ENCODE results near the gene MPDZ. TPM values are rescaled to one million over a fixed set of nuclear protein-coding genes. Genes with fewer than 3 reads are reported as not detected.

The MPDZ gene
- polyA plus RNA-seq, 2 of the 4 experiments (the other 2 are of a cell fraction) = 19.5 to 36.4 TPM

- POLR2A ChIA-PET = interaction anchor here (0.6 kb wide), 1 partner anchor 41 kb away, joined by 3 read pairs; no protein-coding TSS in a partner anchor
- no peak for TF ChIP-seq FOSB (CRISPR knock-in tag; IDR thresholded peaks at IDR 0.05)
- DNase-seq (ENCODE audit: low read depth in 1 of 2, low spot score in 1 of 2) = no peak
- Histone ChIP-seq H3K4me3 (no peak overlapping the region), H3K9me3 (no peaks in the 10 kb centered on the region), H3K27ac (no peak overlapping the region), H3K4me1 (no peaks in the 10 kb centered on the region), H3K4me2 (no peak overlapping the region)
- FAIRE-seq = no peak
- CTCF ChIA-PET = no interaction called here
- no peak for ATAC-seq
- WGBS (ENCODE audit: missing lambda C conversion rate) = 94% methylated on average over 3 of the region's 3 CpGs
Observed at GRCh38 chr9:13244181-13244580, 35.3 kb downstream of the MPDZ start.

GRCh38 chr9:13241283-13241682, 38.2 kb downstream of the MPDZ start:
- Histone ChIP-seq H3K4me1 (no peaks in the 10 kb centered on the region), H3K27ac (no peak overlapping the region), H3K9me3 (no peaks in the 10 kb centered on the region), H3K4me3 (no peak overlapping the region), H3K4me2 (no peak overlapping the region)
- WGBS (ENCODE audit: missing lambda C conversion rate) = 87% methylated on average over 2 of the region's 2 CpGs
- ChIA-PET CTCF (no interaction called here), POLR2A (no interaction called here)
- no peak for FAIRE-seq
- no peak for TF ChIP-seq JUNB (IDR thresholded peaks at IDR 0.05)
- TF ChIP-seq CHD2 (IDR thresholded peaks at IDR 0.05; ENCODE audit: low read length, partially characterized antibody) = no peak
- TF ChIP-seq ELK1 (IDR thresholded peaks at IDR 0.05; ENCODE audit: low read depth, low read length) = no peak
- no peak for TF ChIP-seq KDM5A (IDR thresholded peaks at IDR 0.05)
- no peak for TF ChIP-seq MAFK (IDR thresholded peaks at IDR 0.05; ENCODE audit: partially characterized antibody)
- TF ChIP-seq BHLHE40 (IDR thresholded peaks at IDR 0.05; ENCODE audit: low read depth, low read length) = no peak
- no peak for TF ChIP-seq RCOR1 (IDR thresholded peaks at IDR 0.05; ENCODE audit: low read depth, low read length)
- no peak for TF ChIP-seq JUN (IDR thresholded peaks at IDR 0.05)
- no peak for TF ChIP-seq EHF (CRISPR knock-in tag; IDR thresholded peaks at IDR 0.05)
- TF ChIP-seq NFE2L2 (conservative IDR thresholded peaks at IDR 0.05; ENCODE audit: low read length) = no peak
- no peak for ATAC-seq
- no peak for DNase-seq (ENCODE audit: low read depth in 1 of 2, low spot score in 1 of 2)

- DNase-seq (ENCODE audit: low read depth in 1 of 2, low spot score in 1 of 2) (no peak), ATAC-seq (no peak), FAIRE-seq (no peak)
- no peaks in the 10 kb centered on the region for H3K9me3 ChIP-seq
- TF ChIP-seq PHF8 (IDR thresholded peaks at IDR 0.05; ENCODE audit: borderline replicate concordance, low read depth) = no peak
- TF ChIP-seq HDAC2 (IDR thresholded peaks at IDR 0.05) = no peak
- TF ChIP-seq RARB (CRISPR knock-in tag; IDR thresholded peaks at IDR 0.05) = no peak
- no peak for TF ChIP-seq POLR2AphosphoS2 (conservative IDR thresholded peaks at IDR 0.05; ENCODE audit: low read length)
- no peak for TF ChIP-seq HMGXB4 (CRISPR knock-in tag; IDR thresholded peaks at IDR 0.05; ENCODE audit: borderline replicate concordance)
- no peak for TF ChIP-seq EHF (CRISPR knock-in tag; IDR thresholded peaks at IDR 0.05)
- no peak for TF ChIP-seq CHD4 (IDR thresholded peaks at IDR 0.05; ENCODE audit: borderline replicate concordance)
- TF ChIP-seq CTCF (IDR thresholded peaks at IDR 0.05) = no peak
- TF ChIP-seq CHD2 (IDR thresholded peaks at IDR 0.05; ENCODE audit: low read length, partially characterized antibody) = no peak
- ChIA-PET CTCF (no interaction called here), POLR2A (no interaction called here)
- no peak overlapping the region for H3K27ac ChIP-seq
- H3K4me1 ChIP-seq = no peaks in the 10 kb centered on the region
- no peak overlapping the region for H3K4me2 ChIP-seq
- no peak overlapping the region for H3K4me3 ChIP-seq
Observed at GRCh38 chr9:13239660-13240059, 39.8 kb downstream of the MPDZ start.

Data from A549 (cell line).